Osteoblast (primary cell): ENCODE results near the gene GPR155. TPM values are rescaled to one million over a fixed set of nuclear protein-coding genes. Genes with fewer than 3 reads are reported as not detected.
A peak's percentile ranks its signal among the peaks of the same experiment; 100 is the strongest.

ENCODE experiments used
- DNase-seq: peaks from one replicate; pipeline ENCODE4 v3.0.0; 2011; ENCODE audit warnings: low spot score, mixed read lengths; ENCODE audit not compliant: insufficient read length; ENCODE audit errors: missing footprints
- H2AFZ ChIP-seq: 2 replicates; pipeline ENCODE4 v1.6.0; 2011; ENCODE audit warnings: mild to moderate bottlenecking, low read length
- H3K27ac ChIP-seq: 2 replicates; pipeline ENCODE4 v1.5.1; 2011; ENCODE audit warnings: mild to moderate bottlenecking, low read depth, low read length, moderate library complexity
- H3K27me3 ChIP-seq: 2 replicates; pipeline ENCODE4 v1.6.0; 2012; ENCODE audit warnings: mild to moderate bottlenecking, control low read depth, inconsistent platforms, low read length, moderate library complexity; ENCODE audit not compliant: insufficient read depth
- H3K36me3 ChIP-seq: 2 replicates; pipeline ENCODE4 v1.5.1; 2011; ENCODE audit warnings: mild to moderate bottlenecking, low read length, control low read depth, moderate library complexity; ENCODE audit not compliant: insufficient read depth
- H3K4me1 ChIP-seq: 2 replicates; pipeline ENCODE4 v1.5.1; 2011; ENCODE audit warnings: mild to moderate bottlenecking, low read length, control low read depth, moderate library complexity; ENCODE audit not compliant: insufficient read depth
- H3K4me2 ChIP-seq: 2 replicates; pipeline ENCODE4 v1.6.0; 2011; ENCODE audit warnings: mild to moderate bottlenecking, low read length; ENCODE audit not compliant: insufficient read depth
- H3K4me3 ChIP-seq: fragments of 200-600 bp; sonication (generic); 3 replicates; pipeline ENCODE4 v1.5.1; 2012; ENCODE audit warnings: mild to moderate bottlenecking, low read length, inconsistent platforms; ENCODE audit not compliant: insufficient read depth
- H3K79me2 ChIP-seq: 2 replicates; pipeline ENCODE4 v1.6.0; 2012; ENCODE audit warnings: mild to moderate bottlenecking, low read length, control low read depth, inconsistent platforms; ENCODE audit not compliant: insufficient read depth
- H3K9me3 ChIP-seq: 2 replicates; pipeline ENCODE4 v1.5.1; 2011; ENCODE audit warnings: low read depth, low read length, control low read depth
- H4K20me1 ChIP-seq: 2 replicates; pipeline ENCODE4 v1.6.0; 2012; ENCODE audit warnings: mild to moderate bottlenecking, low read length, control low read depth; ENCODE audit not compliant: insufficient read depth
- CTCF ChIP-seq: IDR thresholded peaks from 2 replicates; pipeline ENCODE4 v1.5.1; 2011; ENCODE audit warnings: mild to moderate bottlenecking, low read depth, low read length, moderate library complexity; ENCODE audit errors: extremely low read depth
- total RNA-seq: library from RNA; depleted of rRNA; stranded (reverse); fragments of >200 nt; gene quantifications from 2 replicates; pipeline ENCODE4 v1.2.3, GENCODE V29; 2012

Gene GPR155
- total RNA-seq, 1 donor = 4.3 TPM

- Histone ChIP-seq H3K4me2 (no peak overlapping the region), H3K4me1 (peaks cover 4% of the 10 kb centered on the region), H2AFZ (no peak overlapping the region), H4K20me1 (no peaks in the 10 kb centered on the region), H3K27me3 (no peaks in the 10 kb centered on the region), H3K27ac (no peak overlapping the region), H3K9me3 (no peaks in the 10 kb centered on the region), H3K79me2 (peaks cover 4% of the 10 kb centered on the region), H3K4me3 (no peak overlapping the region), H3K36me3 (peaks cover 9% of the 10 kb centered on the region)
- no peak for DNase-seq
- no peak for TF ChIP-seq CTCF
Measured at GRCh38 chr2:174400853-174401252, 86.0 kb downstream of the GPR155 start.

- H3K27me3 ChIP-seq = no peaks in the 10 kb centered on the region
- peaks cover 11% of the 10 kb centered on the region for H3K4me1 ChIP-seq
- no peak overlapping the region for H3K4me3 ChIP-seq
- no peak overlapping the region for H3K4me2 ChIP-seq
- DNase-seq = no peak
- no peak for TF ChIP-seq CTCF
- H3K27ac ChIP-seq = no peak overlapping the region
- peaks cover 19% of the 10 kb centered on the region for H3K79me2 ChIP-seq
- H3K9me3 ChIP-seq = no peaks in the 10 kb centered on the region
- H3K36me3 ChIP-seq = peaks cover 9% of the 10 kb centered on the region
- no peaks in the 10 kb centered on the region for H4K20me1 ChIP-seq
- H2AFZ ChIP-seq = no peak overlapping the region
Measured at GRCh38 chr2:174399171-174399570, 87.7 kb downstream of the GPR155 start.

- Histone ChIP-seq H3K27me3 (no peaks in the 10 kb centered on the region), H3K4me3 (no peak overlapping the region), H2AFZ (no peak overlapping the region), H3K36me3 (no peaks in the 10 kb centered on the region), H3K27ac (no peak overlapping the region), H3K4me1 (peaks cover 16% of the 10 kb centered on the region), H4K20me1 (no peaks in the 10 kb centered on the region), H3K9me3 (no peaks in the 10 kb centered on the region), H3K79me2 (peaks cover 33% of the 10 kb centered on the region), H3K4me2 (no peak overlapping the region)
- no peak for DNase-seq
- TF ChIP-seq CTCF = no peak
Measured at GRCh38 chr2:174397773-174398172, 89.1 kb downstream of the GPR155 start.

GRCh38 chr2:174395969-174396630 lies 90.7 kb downstream of the GPR155 start:
- no peak for TF ChIP-seq CTCF
- H3K9me3 ChIP-seq = no peaks in the 10 kb centered on the region
- peak overlapping the region; percentile 86 for H3K4me2 ChIP-seq
- H3K79me2 ChIP-seq = peaks cover 50% of the 10 kb centered on the region
- peaks cover 2% of the 10 kb centered on the region for H4K20me1 ChIP-seq
- peak overlapping the region; percentile 94 for H2AFZ ChIP-seq
- H3K27ac ChIP-seq = peak overlapping the region; percentile 93
- H3K4me3 ChIP-seq = peak overlapping the region; percentile 86
- H3K27me3 ChIP-seq = no peaks in the 10 kb centered on the region
- no peak for DNase-seq
- H3K36me3 ChIP-seq = no peaks in the 10 kb centered on the region
- peaks cover 16% of the 10 kb centered on the region for H3K4me1 ChIP-seq
